Natural killer cell treated with Interleukin-12 subunit alpha and Interleukin-12 subunit beta and Interleukin-15 and Interleukin-18, amount 100 ng/mL, for 72 hours (primary cell): ENCODE measurements around the gene NBAS. TPM values are rescaled to one million over a fixed set of nuclear protein-coding genes. Genes with fewer than 3 reads are reported as not detected.

ENCODE experiments used
- ATAC-seq, 2 donors: fragments of 150-1000 bp; cut with Tn5 transposase in 1 of 2; sonication (Bioruptor Pico), chemical (Tn5 transposase) in 1 of 2; 2 replicates each; pipeline ENCODE4 v1.10.0; 2021
- DNase-seq: peaks from one replicate; pipeline ENCODE4 v3.0.0; 2022; ENCODE audit warnings: low spot score
- H3K27ac Mint-ChIP-seq, 2 donors: 1 replicate in 1 of 2; 2 replicates in 1 of 2; pipeline ENCODE4 v1.8.0; 2022; ENCODE audit warnings: mixed read lengths in 2 of 2, mild to moderate bottlenecking in 1 of 2, moderate library complexity in 1 of 2
- H3K27me3 Mint-ChIP-seq, 2 donors: 1 replicate in 1 of 2; 2 replicates in 1 of 2; pipeline ENCODE4 v1.8.0; 2022; ENCODE audit warnings: mixed read lengths in 2 of 2
- H3K36me3 Mint-ChIP-seq: one replicate; pipeline ENCODE4 v1.8.0; 2022; ENCODE audit warnings: mixed read lengths
- H3K4me1 Mint-ChIP-seq, 2 donors: 1 replicate in 1 of 2; 2 replicates in 1 of 2; pipeline ENCODE4 v1.8.0; 2022; ENCODE audit warnings: low read depth in 2 of 2, mixed read lengths in 2 of 2, mild to moderate bottlenecking in 1 of 2
- H3K4me3 Mint-ChIP-seq: one replicate; pipeline ENCODE4 v1.8.0; 2022; ENCODE audit warnings: mixed read lengths
- H3K9me3 Mint-ChIP-seq: 2 replicates; pipeline ENCODE4 v1.8.0; 2022; ENCODE audit warnings: mixed read lengths
- total RNA-seq, 2 donors: library from RNA; stranded (reverse); gene quantifications; one replicate each; pipeline ENCODE4 v1.2.3, GENCODE V29; 2022

The NBAS gene
- total RNA-seq: 10 to 100 TPM; 39.0 to 49.5 TPM

GRCh38 chr2:15560988-15561573, at the start of gene NBAS:
NBAS (minus strand) TSS chr2:15561334; CDS start chr2:15561304, 30 bp downstream.
- H3K9me3 Mint-ChIP-seq: no peaks in the 10 kb centered on the region
- H3K4me1 Mint-ChIP-seq: peaks cover 21 to 28% of the 10 kb centered on the region in 2 donors
- H3K27me3 Mint-ChIP-seq: peaks cover 19 to 31% of the 10 kb centered on the region in 2 donors
- DNase-seq (peak; percentile 77), ATAC-seq (peak; percentile 89 to 92)
- H3K36me3 Mint-ChIP-seq: no peaks in the 10 kb centered on the region
- H3K27ac Mint-ChIP-seq: peak within 1 kb of the TSS; percentile 90 to 91
- peak within 1 kb of the TSS; percentile 95 for H3K4me3 Mint-ChIP-seq

DNA sequence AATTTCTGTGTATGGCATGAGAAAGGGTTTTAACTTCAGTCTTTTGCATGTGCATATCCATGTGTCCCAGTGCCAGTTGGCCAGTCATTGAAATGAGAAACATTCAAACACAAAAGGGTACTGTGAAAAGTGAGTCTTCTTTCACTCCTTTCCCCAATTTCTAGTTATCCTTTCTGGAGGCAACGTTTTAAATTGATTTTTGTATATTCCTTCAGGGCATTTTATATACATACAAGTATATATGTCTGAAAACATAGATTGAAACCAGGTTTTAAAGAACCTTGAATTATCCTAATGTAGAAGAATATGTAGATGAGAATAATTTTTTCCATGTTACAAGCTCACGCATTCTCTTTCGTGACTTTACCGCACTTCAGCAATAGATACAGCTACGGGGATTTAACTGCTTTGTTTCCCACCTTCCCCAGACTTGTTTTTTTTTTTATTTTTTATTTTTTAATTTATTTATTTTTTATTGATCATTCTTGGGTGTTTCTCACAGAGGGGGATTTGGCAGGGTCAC, 49.4 kb upstream of the NBAS start:
- no peaks in the 10 kb centered on the region for H3K9me3 Mint-ChIP-seq

GRCh38 chr2:15609341-15610042, 48.4 kb upstream of the NBAS start:
- DNase-seq (no peak), ATAC-seq (no peak)
- Mint-ChIP-seq H3K27ac (peak overlapping the region in 1 of 2 donors; percentile 24), H3K4me1 (peaks cover 0 to 5% of the 10 kb centered on the region in 2 donors), H3K36me3 (peaks cover 37% of the 10 kb centered on the region), H3K27me3 (no peaks in the 10 kb centered on the region), H3K9me3 (no peaks in the 10 kb centered on the region), H3K4me3 (no peak overlapping the region)

More for the DNA sequence above, 49.4 kb upstream of the NBAS start:
- Mint-ChIP-seq H3K4me1 (peaks cover 0 to 9% of the 10 kb centered on the region in 2 donors), H3K27ac (peak overlapping the region in 1 of 2 donors; percentile 24), H3K4me3 (no peak overlapping the region), H3K27me3 (no peaks in the 10 kb centered on the region), H3K36me3 (peaks cover 31% of the 10 kb centered on the region)
- ATAC-seq (no peak), DNase-seq (no peak)

GRCh38 chr2:15608392-15608761, 47.2 kb upstream of the NBAS start:
- no peak overlapping the region for H3K4me3 Mint-ChIP-seq
- H3K9me3 Mint-ChIP-seq: no peaks in the 10 kb centered on the region
- DNase-seq (no peak), ATAC-seq (no peak)
- H3K36me3 Mint-ChIP-seq: peaks cover 36% of the 10 kb centered on the region
- H3K4me1 Mint-ChIP-seq: peaks cover 0 to 2% of the 10 kb centered on the region in 2 donors
- no peaks in the 10 kb centered on the region for H3K27me3 Mint-ChIP-seq
- no peak overlapping the region for H3K27ac Mint-ChIP-seq

DNA sequence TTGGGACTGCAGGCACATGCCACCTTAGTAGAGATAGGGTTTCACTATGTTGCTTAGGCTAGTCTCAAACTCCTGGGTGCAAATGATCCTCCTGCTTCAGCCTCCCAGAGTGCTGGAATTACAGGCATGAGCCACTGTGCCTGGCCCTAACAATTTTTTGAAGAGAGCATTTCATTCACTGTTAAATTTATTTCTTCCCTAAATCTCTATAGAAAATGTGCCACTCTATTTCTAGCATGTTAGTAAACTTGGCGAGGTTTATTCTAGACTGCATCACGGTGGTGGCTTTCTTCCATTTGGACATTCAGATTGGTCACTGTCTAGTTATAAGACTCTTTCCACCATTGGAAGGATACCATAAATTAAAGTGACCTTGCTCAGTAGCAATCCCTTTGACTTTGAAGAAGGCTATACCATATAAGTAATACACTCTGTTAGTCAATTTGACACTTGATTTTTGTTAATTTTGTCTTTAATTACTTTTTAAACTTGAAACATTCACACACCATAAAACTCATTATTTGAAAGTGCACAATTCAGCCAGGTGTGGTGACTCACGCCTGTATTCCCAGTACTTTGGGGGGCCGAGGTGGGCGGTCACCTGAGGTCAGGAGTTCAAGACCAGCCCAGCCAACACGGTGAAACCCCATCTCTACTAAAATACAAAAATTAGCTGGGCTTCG, 46.7 kb upstream of the NBAS start:
- no peaks in the 10 kb centered on the region for H3K9me3 Mint-ChIP-seq
- DNase-seq (no peak), ATAC-seq (no peak)
- peaks cover 38% of the 10 kb centered on the region for H3K36me3 Mint-ChIP-seq
- no peaks in the 10 kb centered on the region for H3K4me1 Mint-ChIP-seq
- H3K27me3 Mint-ChIP-seq: no peaks in the 10 kb centered on the region
- H3K4me3 Mint-ChIP-seq: no peak overlapping the region
- H3K27ac Mint-ChIP-seq: no peak overlapping the region

- peaks cover 45% of the 10 kb centered on the region for H3K36me3 Mint-ChIP-seq
- H3K27me3 Mint-ChIP-seq: no peaks in the 10 kb centered on the region
- H3K4me1 Mint-ChIP-seq: no peaks in the 10 kb centered on the region
- no peak overlapping the region for H3K4me3 Mint-ChIP-seq
- DNase-seq (no peak), ATAC-seq (no peak)
- H3K9me3 Mint-ChIP-seq: no peaks in the 10 kb centered on the region
- no peak overlapping the region for H3K27ac Mint-ChIP-seq
These were observed 45.6 kb upstream of the NBAS start for GRCh38 chr2:15606481-15607441.

DNA sequence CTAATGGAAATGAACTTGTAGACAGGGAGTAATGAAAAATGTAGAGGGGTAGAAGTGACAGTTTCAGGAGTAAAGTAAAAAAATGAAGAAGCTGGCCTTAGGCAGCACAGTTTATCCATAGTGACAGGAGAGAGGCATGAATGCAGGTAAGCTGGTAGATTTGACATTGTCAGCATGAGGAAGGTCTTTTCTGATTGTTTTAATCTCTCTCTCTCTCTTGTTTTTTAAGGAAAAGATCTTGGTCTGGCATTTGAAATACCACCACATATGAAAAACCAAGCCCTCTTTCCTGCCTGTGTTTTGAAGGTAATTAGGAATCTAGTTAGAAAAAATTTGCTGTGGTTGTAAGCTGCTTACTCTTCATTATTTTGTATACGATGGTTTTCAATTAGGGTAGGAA, 44.6 kb upstream of the NBAS start:
- ATAC-seq (no peak), DNase-seq (no peak)
- H3K4me3 Mint-ChIP-seq: no peak overlapping the region
- H3K36me3 Mint-ChIP-seq: peaks cover 50% of the 10 kb centered on the region
- H3K27ac Mint-ChIP-seq: no peak overlapping the region
- no peaks in the 10 kb centered on the region for H3K27me3 Mint-ChIP-seq
- no peaks in the 10 kb centered on the region for H3K4me1 Mint-ChIP-seq
- H3K9me3 Mint-ChIP-seq: no peaks in the 10 kb centered on the region

- H3K27ac Mint-ChIP-seq: no peak overlapping the region
- peaks cover 48% of the 10 kb centered on the region for H3K36me3 Mint-ChIP-seq
- peaks cover 0 to under 1% of the 10 kb centered on the region in 2 donors for H3K4me1 Mint-ChIP-seq
- ATAC-seq (no peak), DNase-seq (no peak)
- H3K4me3 Mint-ChIP-seq: no peak overlapping the region
- H3K9me3 Mint-ChIP-seq: no peaks in the 10 kb centered on the region
- no peaks in the 10 kb centered on the region for H3K27me3 Mint-ChIP-seq
These were observed 42.8 kb upstream of the NBAS start for GRCh38 chr2:15603948-15604347.

- Mint-ChIP-seq H3K36me3 (peaks cover 55% of the 10 kb centered on the region), H3K9me3 (no peaks in the 10 kb centered on the region), H3K4me3 (no peak overlapping the region), H3K27ac (no peak overlapping the region), H3K27me3 (no peaks in the 10 kb centered on the region), H3K4me1 (peaks cover 0 to 4% of the 10 kb centered on the region in 2 donors)
- no peak for ATAC-seq
- no peak for DNase-seq
These were observed 42.1 kb upstream of the NBAS start for GRCh38 chr2:15603044-15603765.

DNA sequence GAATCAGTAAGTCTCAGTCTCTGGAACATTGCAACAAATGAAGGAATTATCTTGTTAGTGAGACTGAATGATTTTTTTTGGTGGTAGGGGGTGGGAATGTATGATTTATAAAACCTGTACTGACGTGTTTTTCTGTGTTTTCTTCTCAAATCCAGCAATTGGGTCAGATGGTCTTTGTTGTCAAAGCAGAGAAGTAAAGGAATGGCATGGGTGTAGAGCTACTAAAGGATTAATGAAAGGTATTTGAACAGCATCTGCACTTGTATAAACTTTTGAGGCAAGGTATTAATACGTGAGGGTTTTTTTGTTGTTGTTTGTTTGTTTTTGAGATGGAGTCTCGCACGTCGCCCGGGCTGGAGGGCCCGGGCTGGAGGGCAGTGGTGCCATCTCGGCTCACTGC, 41.3 kb upstream of the NBAS start:
- no peak overlapping the region for H3K27ac Mint-ChIP-seq
- no peaks in the 10 kb centered on the region for H3K9me3 Mint-ChIP-seq
- ATAC-seq: no peak
- DNase-seq: no peak
- H3K36me3 Mint-ChIP-seq: peaks cover 53% of the 10 kb centered on the region
- H3K4me3 Mint-ChIP-seq: no peak overlapping the region
- no peaks in the 10 kb centered on the region for H3K27me3 Mint-ChIP-seq
- H3K4me1 Mint-ChIP-seq: peaks cover 0 to 5% of the 10 kb centered on the region in 2 donors

- Mint-ChIP-seq H3K27me3 (no peaks in the 10 kb centered on the region), H3K27ac (no peak overlapping the region), H3K4me1 (peaks cover 0 to 5% of the 10 kb centered on the region in 2 donors), H3K9me3 (no peaks in the 10 kb centered on the region), H3K4me3 (no peak overlapping the region), H3K36me3 (peaks cover 53% of the 10 kb centered on the region)
- ATAC-seq: no peak
- DNase-seq: no peak
These were observed 40.5 kb upstream of the NBAS start for GRCh38 chr2:15601681-15602080.

- Mint-ChIP-seq H3K27me3 (no peaks in the 10 kb centered on the region), H3K4me1 (peaks cover 0 to 5% of the 10 kb centered on the region in 2 donors), H3K9me3 (no peaks in the 10 kb centered on the region), H3K4me3 (no peak overlapping the region), H3K36me3 (peaks cover 52% of the 10 kb centered on the region), H3K27ac (no peak overlapping the region)
- DNase-seq: no peak
- ATAC-seq: no peak
These were observed 38.9 kb upstream of the NBAS start for GRCh38 chr2:15599994-15600393.

GRCh38 chr2:15596968-15597367, 35.8 kb upstream of the NBAS start:
- DNase-seq (no peak), ATAC-seq (no peak)
- H3K36me3 Mint-ChIP-seq: peaks cover 31% of the 10 kb centered on the region
- H3K27me3 Mint-ChIP-seq: no peaks in the 10 kb centered on the region
- no peak overlapping the region for H3K27ac Mint-ChIP-seq
- no peak overlapping the region for H3K4me3 Mint-ChIP-seq
- H3K4me1 Mint-ChIP-seq: peaks cover 10 to 13% of the 10 kb centered on the region in 2 donors
- no peaks in the 10 kb centered on the region for H3K9me3 Mint-ChIP-seq
